ENCODE data around the gene SLC25A21. TPM values are rescaled to one million over a fixed set of nuclear protein-coding genes. Genes with fewer than 3 reads are reported as not detected.

The SLC25A21 gene
- total RNA-seq, 4 donors from 2014 or later: 0.67 to 2.1 (median 0.91) TPM

DNA sequence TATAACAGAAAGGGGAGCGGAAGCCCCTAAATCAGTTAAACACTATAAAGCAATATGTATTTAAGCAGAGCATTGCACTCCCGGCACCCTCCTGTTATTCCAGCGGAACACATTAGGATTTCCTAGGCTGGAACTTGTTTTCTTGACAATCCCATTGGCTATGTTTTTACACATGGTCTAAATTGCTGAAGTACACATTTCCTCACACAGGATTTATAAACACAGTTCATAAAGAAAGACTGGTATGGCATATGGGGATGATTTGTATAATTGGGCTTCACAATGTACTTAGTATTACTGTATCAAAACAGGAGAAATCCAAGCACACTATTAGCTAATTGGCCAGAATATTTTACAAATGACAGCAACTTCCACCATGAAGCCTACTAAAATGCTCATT is 487.5 kb downstream of the SLC25A21 start:
- intact Hi-C loops (cut with DNase I): no loop called here
- Histone ChIP-seq H3K36me3 (no peaks in the 10 kb centered on the region), H3K27ac (peak overlapping the region in 1 of 4 donors; percentile 51), H3K27me3 (no peaks in the 10 kb centered on the region), H3K4me1 (peaks cover 4 to 98% (median 9%) of the 10 kb centered on the region in 3 donors), H3K9me3 (no peaks in the 10 kb centered on the region), H3K4me3 (no peak overlapping the region)
- WGBS, 2 donors: 95 to 96% methylated on average over 3 of the region's 3 CpGs
- no peak for DNase-seq
- TF ChIP-seq, protein P1, sequence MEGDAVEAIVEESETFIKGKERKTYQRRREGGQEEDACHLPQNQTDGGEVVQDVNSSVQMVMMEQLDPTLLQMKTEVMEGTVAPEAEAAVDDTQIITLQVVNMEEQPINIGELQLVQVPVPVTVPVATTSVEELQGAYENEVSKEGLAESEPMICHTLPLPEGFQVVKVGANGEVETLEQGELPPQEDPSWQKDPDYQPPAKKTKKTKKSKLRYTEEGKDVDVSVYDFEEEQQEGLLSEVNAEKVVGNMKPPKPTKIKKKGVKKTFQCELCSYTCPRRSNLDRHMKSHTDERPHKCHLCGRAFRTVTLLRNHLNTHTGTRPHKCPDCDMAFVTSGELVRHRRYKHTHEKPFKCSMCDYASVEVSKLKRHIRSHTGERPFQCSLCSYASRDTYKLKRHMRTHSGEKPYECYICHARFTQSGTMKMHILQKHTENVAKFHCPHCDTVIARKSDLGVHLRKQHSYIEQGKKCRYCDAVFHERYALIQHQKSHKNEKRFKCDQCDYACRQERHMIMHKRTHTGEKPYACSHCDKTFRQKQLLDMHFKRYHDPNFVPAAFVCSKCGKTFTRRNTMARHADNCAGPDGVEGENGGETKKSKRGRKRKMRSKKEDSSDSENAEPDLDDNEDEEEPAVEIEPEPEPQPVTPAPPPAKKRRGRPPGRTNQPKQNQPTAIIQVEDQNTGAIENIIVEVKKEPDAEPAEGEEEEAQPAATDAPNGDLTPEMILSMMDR (IDR thresholded peaks at IDR 0.05): no peak
- TF ChIP-seq POLR2A (IDR thresholded peaks at IDR 0.05): no peak

- intact Hi-C loops (cut with DNase I): no loop called here
- DNase-seq: no peak
- Histone ChIP-seq H3K4me1 (peaks cover 4 to 87% (median 9%) of the 10 kb centered on the region in 3 donors), H3K27me3 (no peaks in the 10 kb centered on the region), H3K36me3 (peaks cover 0 to 12% (median 0%) of the 10 kb centered on the region in 3 donors), H3K27ac (peak overlapping the region in 2 of 4 donors; percentile 55 to 66), H3K4me3 (no peak overlapping the region), H3K9me3 (no peaks in the 10 kb centered on the region)
- 34 to 57% methylated on average over 8 to 9 of the region's 9 CpGs for WGBS, 2 donors
- TF ChIP-seq POLR2A (IDR thresholded peaks at IDR 0.05): no peak
- TF ChIP-seq, protein P1 (IDR thresholded peaks at IDR 0.05): no peak
Observed at GRCh38 chr14:36683083-36683724, 489.2 kb downstream of the SLC25A21 start.

DNA sequence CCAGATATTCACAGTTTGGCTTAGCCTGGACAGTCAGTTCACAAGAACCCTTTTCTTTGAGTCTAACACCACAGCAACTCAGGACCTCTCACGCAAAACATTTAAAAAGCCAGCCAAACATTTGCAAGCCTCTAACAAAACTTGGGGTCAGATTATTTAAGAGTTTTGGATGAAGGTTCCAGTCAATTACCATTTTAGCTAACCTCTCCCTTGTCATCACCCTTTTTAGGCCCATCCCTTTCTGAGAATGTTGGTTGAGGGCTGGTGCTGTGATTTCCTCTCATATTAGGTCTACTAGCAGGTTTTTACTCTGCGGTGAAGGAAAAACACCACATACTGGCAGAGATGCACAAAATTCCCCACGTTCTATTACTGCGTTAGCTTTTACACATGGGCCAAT is 490.1 kb downstream of the SLC25A21 start:
- no peak for TF ChIP-seq POLR2A (IDR thresholded peaks at IDR 0.05)
- TF ChIP-seq, protein P1 (IDR thresholded peaks at IDR 0.05): no peak
- WGBS, 2 donors: 91 to 97% methylated on average over 4 of the region's 4 CpGs
- Histone ChIP-seq H3K4me3 (no peak overlapping the region), H3K4me1 (peaks cover 4 to 83% (median 9%) of the 10 kb centered on the region in 3 donors), H3K27ac (peak overlapping the region in 2 of 4 donors; percentile 31 to 66), H3K27me3 (no peaks in the 10 kb centered on the region), H3K36me3 (peaks cover 0 to 20% (median 0%) of the 10 kb centered on the region in 3 donors), H3K9me3 (no peaks in the 10 kb centered on the region)
- DNase-seq: no peak
- intact Hi-C loops (cut with DNase I): no loop called here

DNA sequence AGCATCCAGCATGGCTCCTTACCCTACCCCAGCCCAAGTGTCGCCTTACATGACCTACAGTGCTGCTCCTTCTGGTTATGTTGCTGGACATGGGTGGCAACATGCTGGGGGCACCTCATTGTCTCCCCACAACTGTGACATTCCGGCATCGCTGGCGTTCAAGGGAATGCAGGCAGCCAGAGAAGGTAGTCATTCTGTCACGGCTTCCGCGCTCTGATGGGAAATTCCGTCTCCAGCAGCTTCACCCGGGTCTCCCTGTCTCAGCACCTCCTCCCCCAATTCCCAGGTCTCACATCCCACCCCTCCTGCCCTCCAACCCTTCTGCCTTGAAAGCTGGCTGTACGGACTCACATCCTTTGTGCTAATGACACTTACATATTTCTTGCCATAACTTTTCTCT is 496.2 kb downstream of the SLC25A21 start:
- peaks cover 0 to 49% (median 0%) of the 10 kb centered on the region in 4 donors for H3K27me3 ChIP-seq
- H3K4me1 ChIP-seq: peaks cover 0 to 78% (median 0%) of the 10 kb centered on the region in 3 donors
- peaks cover 0 to 38% (median 0%) of the 10 kb centered on the region in 3 donors for H3K36me3 ChIP-seq
- intact Hi-C loops (cut with DNase I): no loop called here
- H3K27ac ChIP-seq: peak overlapping the region; percentile 17 to 96 (median 66)
- DNase-seq: no peak
- H3K9me3 ChIP-seq: no peaks in the 10 kb centered on the region
- H3K4me3 ChIP-seq: no peak overlapping the region
- TF ChIP-seq POLR2A (IDR thresholded peaks at IDR 0.05): no peak
- TF ChIP-seq, protein P1 (IDR thresholded peaks at IDR 0.05): no peak
- WGBS, 2 donors: 32 to 45% methylated on average over 10 of the region's 10 CpGs

DNA sequence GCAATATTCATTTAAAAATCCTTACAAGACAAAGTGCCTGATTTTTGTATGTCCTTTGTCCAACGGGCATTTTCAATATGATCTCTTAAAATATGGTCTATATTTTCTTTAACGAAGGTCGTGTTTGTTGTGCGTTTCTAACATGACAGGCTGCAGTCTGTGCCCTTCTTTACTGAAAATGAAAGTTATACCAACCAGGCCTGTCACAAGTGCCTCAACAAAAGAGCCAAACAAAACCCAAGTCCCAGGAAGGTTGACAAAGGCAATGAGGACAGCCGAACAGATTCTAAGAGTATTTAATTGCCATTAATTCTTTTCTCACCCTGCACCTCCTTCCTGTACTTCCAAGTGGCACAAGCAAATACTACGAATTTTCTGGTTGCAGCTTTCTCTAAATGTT is 496.8 kb downstream of the SLC25A21 start:
- H3K4me1 ChIP-seq: peaks cover 0 to 78% (median 0%) of the 10 kb centered on the region in 3 donors
- intact Hi-C loops (cut with DNase I): no loop called here
- peaks cover 0 to 38% (median 0%) of the 10 kb centered on the region in 3 donors for H3K36me3 ChIP-seq
- WGBS, 2 donors: 26 to 30% methylated on average over 6 of the region's 6 CpGs
- H3K4me3 ChIP-seq: peak overlapping the region in 2 of 4 donors; percentile 2 to 18
- peaks cover 0 to 55% (median 0%) of the 10 kb centered on the region in 4 donors for H3K27me3 ChIP-seq
- H3K9me3 ChIP-seq: no peaks in the 10 kb centered on the region
- TF ChIP-seq, protein P1 (IDR thresholded peaks at IDR 0.05): no peak
- TF ChIP-seq POLR2A (IDR thresholded peaks at IDR 0.05): no peak
- peak overlapping the region in 3 of 4 donors; percentile 18 to 96 (median 94) for H3K27ac ChIP-seq
- no peak for DNase-seq

Measured in esophagus squamous epithelium (tissue), 5 donors.